Raji (cell line): ENCODE measurements around the gene MCM3AP.

Source experiments
- POLR2A ChIP-seq: IDR thresholded peaks from 2 replicates; pipeline ENCODE4 v1.6.1; 2011; ENCODE audit warnings: low read depth, low read length, control low read depth; ENCODE audit not compliant: insufficient read depth

MCM3AP gene

GRCh38 chr21:46194374-46195334, 90.8 kb downstream of the MCM3AP start:
- TF ChIP-seq POLR2A = no peak

GRCh38 chr21:46193829-46194373, 91.5 kb downstream of the MCM3AP start:
- TF ChIP-seq POLR2A = no peak

- no peak for TF ChIP-seq POLR2A
These were observed 93.5 kb downstream of the MCM3AP start for GRCh38 chr21:46191686-46192575.

GRCh38 chr21:46191257-46191685, 94.1 kb downstream of the MCM3AP start:
- no peak for TF ChIP-seq POLR2A

GRCh38 chr21:46190491-46191131, 94.8 kb downstream of the MCM3AP start:
- TF ChIP-seq POLR2A = no peak

- no peak for TF ChIP-seq POLR2A
These were observed 95.4 kb downstream of the MCM3AP start for GRCh38 chr21:46189959-46190490.

GRCh38 chr21:46189213-46189958, 96.0 kb downstream of the MCM3AP start:
- no peak for TF ChIP-seq POLR2A

GRCh38 chr21:46188226-46189212, 96.9 kb downstream of the MCM3AP start:
- TF ChIP-seq POLR2A = no peak

- TF ChIP-seq POLR2A = no peak
These were observed 97.6 kb downstream of the MCM3AP start for GRCh38 chr21:46187814-46188213.

GRCh38 chr21:46187261-46187660, 98.2 kb downstream of the MCM3AP start:
- no peak for TF ChIP-seq POLR2A

- TF ChIP-seq POLR2A = no peak
These were observed 99.7 kb downstream of the MCM3AP start for GRCh38 chr21:46185716-46186115.
